CMK (cell line): ENCODE results near the gene DCAF17.
"Not testable (repeated sequence)": the region's sequence is repeated elsewhere in the genome, so short reads cannot be mapped to it uniquely, and the experiment has no call there.

Experiments used
- DNase-seq: peaks from one replicate; pipeline ENCODE4 v3.0.0-alpha.2; 2010; ENCODE audit warnings: low read depth

The DCAF17 gene

DNA sequence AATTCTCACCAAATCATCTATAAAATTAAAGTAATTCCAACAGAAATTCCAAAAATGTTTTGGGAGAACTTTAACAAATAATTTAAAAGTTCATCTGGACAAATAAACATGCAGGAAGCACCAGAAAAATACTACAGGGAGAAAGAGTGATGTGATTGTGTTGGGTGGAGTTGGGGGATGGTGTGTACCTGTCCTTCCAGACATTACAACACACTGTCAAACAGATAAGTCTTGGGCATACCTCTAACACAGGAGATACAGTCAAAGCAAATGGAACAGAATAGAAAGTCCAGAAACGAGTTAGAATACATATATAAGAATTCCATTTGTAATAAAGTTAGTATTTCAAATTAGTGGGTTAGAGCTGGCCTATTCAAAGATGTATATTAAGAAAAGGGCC lies 22.8 kb upstream of the DCAF17 start:
- DNase-seq, result no peak

DNA sequence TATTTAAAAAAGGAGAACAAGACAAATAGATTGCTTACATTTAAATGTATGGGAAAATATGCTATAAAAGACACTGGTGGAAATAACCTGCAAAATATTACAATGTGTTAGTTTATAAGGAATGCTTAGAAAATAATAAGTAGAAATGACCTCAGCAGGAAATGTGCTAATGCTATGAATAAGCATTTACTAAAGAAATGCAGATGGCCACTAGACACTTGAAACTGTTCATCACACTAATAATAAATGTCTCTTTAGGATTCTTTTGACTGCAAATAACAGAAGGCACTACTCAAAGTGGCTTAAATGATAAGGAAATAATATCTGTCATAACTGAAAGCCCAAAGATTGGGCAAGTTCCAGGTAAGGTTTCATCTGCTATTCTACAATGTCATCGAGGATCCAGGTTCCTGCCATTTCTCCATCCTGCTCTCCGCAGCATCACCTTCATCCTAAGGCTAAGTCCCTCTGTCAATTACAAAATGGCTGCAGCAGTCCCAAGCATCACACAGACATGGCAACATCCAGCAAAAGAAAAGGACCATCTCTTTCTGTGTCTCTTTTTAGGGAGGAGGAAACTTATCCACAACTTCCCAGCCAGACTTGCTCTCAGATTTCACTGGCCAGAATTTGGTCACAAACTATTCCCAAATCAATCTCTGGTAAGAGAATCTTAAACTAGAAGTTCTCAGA lies 22.1 kb upstream of the DCAF17 start:
- no peak for DNase-seq

DNA sequence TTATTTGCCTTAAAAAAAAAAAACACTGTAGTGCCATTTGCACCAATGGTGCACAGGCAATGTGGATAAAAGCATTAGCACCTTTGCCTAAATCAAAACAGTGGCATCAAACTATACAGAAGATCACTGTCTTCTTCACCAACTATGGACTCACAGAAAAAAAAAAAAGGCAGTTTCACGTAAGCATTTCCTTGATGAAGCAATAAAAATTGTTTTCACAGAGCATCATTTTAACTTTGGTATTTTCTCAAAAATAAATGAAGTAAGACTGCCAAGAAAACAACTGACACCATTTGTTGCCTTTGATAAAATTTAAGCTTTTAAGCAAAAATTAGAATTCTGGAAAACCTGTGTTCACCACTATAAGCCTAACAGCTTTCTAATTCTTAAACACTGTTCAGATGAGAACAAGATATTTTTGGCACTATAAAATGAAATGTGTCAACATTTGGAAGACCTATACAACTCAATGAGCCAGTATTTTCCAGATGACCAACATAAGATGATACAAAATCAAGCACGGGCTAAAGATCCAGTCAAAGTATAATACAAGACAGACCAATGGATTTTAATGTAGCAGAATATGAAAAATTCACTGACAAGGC lies 21.4 kb upstream of the DCAF17 start:
- no peak for DNase-seq

GRCh38 chr2:171414645-171415044 lies 19.4 kb upstream of the DCAF17 start:
- not testable (repeated sequence) for DNase-seq

DNA sequence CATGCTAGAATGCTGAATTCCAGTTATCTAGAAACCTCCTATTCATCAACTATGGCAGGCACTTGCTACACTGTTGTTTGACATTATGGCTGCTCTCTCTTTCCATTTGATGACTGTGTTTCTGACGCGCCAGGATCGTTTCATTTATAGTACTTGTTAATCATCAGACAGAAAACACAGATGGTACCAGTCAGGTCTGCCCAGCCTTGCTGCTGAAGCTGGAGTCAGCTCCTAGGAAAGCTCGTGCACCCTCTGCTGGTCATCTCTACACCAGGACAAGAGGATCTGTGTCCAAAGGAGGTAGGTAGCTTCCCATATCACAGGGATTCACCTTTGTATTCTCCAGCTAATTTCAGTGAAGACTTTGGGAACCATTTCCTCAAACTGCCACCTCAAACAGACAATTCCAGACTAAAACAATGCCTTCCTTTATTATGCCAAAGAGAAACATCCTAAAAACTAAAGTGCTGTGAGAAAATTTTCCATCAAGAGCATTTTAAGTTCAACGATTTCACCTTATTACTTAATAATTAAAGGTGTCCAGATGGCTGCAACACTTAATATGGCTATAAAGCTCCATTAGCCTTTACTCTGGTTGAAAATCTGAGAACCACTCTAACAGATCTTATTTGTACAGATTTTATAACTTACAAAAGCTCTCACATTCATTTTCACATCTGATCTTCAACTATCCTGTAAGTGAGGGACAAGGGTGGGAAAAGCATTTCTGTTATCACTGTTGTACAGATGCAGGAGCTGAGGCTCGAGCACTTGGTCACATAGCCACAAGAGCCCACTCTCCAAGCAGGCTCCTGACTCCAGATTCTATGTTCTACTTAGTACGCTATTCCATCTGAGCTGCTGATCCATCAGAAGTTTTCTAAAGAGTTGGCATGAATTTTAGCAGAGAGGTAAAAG lies 17.8 kb upstream of the DCAF17 start:
- DNase-seq, result no peak

DNA sequence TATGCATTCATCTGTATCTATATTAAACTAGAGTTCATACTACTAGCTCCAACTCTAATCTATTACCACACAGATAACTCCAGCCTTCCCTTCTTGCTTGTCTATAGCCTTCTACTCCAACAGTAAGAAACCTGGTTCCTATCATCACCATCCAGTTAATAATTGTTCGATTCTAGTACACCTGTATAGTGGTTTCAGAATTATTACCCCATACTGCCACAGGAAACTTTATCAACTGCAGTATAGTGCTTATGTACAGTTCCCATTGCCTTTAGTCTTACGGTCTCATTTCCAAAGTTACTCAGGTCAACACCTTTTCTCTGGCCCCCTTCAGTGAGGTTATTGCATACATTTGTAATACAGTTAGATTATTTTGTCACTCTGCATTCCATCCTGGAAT lies 14.7 kb upstream of the DCAF17 start:
- no peak for DNase-seq

DNA sequence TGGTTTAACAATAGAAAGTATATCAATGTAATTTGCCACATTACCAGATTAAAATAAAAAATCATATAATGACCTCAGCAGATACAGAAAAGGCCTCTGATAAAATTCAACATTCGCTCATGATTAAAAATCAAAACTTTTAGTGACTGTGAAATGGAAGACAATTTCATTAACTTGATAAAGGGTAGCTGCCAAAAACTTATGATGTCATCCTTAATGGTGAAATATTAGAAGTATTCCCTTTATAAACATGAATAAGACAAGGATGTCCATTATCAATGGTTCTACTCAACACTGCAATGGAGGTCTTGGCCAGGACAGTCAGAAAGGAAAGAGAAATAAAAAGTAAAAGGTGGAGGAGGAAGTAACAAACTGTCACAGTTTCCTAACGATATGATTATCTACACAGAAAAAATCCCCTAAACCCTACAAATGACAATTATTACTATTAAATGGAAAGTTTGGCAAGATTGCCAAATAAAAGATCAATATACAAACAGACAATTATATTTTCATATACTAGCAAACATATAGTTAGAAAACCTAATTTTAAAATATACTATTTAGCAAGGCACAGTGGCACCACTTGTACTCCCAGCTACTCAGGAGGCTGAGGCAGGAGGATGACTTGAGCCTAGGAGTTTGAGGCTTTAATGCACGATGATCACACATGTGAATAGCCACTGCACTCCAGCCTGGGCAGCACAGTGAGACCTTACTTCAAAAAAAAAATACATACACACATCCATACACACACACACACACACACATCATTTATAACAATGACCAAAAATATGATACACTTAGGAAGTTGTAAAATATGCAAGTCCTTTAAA lies 13.1 kb upstream of the DCAF17 start:
- no peak for DNase-seq

GRCh38 chr2:171422710-171423495 lies 11.1 kb upstream of the DCAF17 start:
- DNase-seq, result not testable (repeated sequence)

DNA sequence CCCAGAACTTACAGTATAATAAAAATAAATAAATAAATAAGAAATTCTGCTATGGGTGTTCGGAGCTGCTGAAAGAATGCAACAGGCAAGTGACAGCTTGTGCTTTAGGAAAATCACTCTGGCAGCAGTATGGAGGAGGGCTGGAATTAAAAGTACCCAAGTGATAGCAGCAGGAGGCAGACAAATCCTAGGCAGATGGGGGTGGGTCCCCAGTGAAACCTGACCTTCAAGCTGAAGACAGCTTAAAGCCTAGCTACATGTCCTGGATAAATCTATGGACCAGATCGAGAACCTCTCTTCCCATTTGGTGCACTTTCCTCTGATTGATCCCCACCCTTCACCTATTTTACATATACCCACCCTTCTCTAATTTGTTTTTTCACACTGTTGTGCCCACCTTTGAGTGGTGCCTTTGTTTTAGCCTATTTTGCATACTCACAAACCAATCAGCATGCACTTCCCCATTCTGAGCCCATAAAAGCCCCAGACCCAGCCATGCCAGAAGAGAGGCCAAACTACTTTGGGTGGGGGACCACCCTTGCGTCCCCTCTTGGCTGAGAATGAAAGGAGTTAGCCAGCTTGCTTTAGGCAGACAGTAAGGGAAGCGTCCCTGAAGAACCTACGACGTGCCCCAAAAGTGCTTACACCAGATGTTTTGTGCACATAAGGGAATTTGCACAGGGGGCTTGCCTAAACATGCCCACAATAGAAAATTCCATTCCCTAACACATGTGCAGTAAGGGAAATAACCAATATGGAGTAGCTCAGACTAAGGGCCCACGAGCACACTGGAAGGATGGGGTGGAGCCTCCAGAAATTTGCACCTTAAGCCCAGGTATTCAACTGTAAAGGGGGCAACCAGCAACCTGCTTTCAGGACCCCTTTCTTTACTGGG lies 3.3 kb upstream of the DCAF17 start:
- no peak for DNase-seq

DNA sequence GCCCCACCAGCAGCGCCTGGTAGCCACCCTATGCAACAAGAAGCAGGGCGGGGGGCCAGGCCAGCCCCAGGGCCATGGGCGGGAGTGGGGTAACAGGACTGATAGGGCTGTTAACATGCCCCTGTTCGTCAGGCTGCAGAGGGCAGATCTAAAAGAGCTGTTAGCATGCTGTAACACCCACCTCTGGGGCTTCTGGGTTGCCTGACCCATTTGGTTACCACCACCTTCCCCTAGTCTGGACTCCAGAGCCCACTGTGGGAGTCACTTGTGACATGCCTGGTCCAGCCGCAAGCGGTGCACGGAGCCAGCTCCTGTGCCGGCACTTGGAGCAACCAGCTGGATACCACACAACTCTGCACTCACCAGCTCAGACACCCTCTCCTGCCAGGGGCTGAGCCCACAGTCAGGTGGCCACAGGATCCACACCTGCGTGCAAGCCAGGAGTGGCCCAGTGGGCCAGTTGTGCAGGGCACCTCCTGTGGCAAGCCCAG lies 2.3 kb upstream of the DCAF17 start:
- DNase-seq, result no peak

GRCh38 chr2:171432206-171432968 lies 1.6 kb upstream of the DCAF17 start:
- no peak for DNase-seq

DNA sequence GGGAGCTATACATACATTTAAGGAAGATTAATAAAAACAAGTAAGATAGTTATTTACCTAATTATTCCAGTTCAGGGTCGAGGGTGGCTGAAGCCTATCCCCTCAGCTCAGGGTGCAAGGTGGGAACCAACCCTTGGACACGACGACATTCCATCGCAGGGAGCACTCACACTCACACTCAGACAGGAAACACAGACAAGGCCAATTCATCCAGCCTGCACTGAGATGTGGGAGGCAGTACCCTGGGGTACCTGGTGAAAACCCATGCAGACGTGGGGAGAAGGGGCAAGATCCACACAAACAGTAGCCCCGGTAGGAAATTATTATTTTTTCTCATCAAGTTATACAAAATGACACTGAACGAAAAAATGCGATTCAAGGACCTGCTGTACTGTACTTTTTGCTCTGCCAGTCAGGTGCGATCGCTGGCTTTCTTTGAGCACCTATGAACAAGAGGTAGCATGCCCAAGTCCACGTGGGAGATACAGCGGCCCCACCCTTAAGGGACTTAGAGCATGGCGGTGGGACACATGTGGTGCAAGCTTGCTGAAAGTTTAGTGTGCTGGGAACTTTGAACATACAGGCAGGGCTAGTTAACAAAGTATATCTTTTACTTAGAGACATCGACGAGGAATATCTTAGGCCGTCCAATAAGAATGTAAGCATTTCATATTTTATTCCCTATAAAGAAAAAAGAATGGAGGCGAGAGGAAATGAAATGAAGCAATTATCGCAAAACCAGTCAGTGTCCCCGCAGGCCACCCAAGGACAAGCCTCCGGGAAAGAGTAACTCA lies 860 bp upstream of the DCAF17 start:
- no peak for DNase-seq

DNA sequence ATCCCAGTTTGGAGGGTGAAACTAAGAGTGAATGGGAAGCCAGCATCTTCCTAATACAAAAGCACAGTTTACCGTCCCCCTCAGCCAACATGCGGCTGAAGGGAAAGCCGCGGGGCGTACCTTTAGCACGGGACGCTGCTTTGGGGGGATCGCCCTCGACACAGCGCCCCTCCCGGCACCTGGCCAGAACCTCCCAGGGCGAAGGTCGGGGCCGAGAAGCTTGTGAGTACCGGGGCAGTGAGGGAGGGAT lies 338 bp upstream of the DCAF17 start, which contains the start of gene METTL8:
Gene METTL8, minus strand, starts transcription at position 228 of the 250 bp plus-strand sequence. CDS start 41,805 bp downstream, outside the sequence.
- DNase-seq, result no peak

DNA sequence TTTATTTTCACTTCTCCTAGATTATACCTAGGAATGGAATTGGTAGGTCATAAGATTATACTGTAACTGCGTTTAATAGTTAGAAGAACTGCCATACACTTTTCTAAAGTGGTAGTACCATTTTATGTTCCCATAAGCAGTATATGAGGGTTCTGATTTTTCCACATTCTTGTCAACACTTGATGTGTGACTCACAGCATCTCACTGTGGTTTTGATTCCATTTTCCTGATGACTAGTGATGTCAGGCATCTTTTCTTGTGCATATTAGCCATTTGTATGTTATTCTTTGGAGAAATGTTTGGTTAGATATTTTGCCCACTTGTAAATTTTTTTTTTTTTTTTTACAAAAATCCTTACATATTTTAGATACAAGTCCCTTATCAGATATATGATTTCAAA lies 2.3 kb downstream of the DCAF17 start:
- no peak for DNase-seq

DNA sequence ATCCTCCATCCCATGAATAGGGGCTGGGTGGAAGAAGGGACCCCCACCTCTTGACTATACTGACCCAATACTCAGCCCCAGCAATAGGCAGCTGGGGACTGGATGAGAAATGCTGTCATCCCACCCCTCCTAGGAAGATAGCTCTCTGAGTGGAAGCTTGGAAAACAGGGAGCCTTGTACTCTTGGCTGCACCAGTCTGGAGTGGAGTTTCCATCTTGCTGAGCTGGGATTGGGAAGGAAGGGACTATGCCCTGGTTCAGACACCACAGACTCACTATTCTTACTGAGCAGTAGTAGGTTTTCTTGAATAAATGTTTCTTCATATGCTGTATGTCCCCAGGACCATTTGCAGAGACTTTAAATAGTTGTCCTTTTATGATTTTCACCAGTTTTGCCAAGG lies 7.4 kb downstream of the DCAF17 start:
- DNase-seq, result no peak

GRCh38 chr2:171447675-171448074 lies 13.6 kb downstream of the DCAF17 start:
- DNase-seq, result no peak

DNA sequence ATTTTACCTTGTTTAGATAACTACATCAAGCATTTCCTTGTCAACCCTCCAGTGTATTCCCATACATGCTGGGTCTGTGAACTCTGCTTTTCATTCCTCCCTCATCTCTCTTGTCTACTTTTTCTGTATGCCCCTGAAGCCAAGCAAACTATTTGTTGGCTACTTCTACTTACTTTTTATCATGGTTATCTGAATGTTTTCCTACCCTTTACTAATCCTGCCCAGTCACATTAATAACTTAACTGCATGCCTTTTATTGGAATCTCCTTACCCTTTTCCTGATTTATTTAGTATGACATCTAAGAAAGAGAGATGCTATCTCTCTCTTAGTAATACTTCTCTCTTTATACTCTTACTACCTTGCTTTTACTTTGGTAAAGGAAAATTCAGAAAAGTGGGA lies 17.0 kb downstream of the DCAF17 start:
- DNase-seq, result no peak

GRCh38 chr2:171452773-171453172 lies 18.7 kb downstream of the DCAF17 start:
- DNase-seq, result no peak

DNA sequence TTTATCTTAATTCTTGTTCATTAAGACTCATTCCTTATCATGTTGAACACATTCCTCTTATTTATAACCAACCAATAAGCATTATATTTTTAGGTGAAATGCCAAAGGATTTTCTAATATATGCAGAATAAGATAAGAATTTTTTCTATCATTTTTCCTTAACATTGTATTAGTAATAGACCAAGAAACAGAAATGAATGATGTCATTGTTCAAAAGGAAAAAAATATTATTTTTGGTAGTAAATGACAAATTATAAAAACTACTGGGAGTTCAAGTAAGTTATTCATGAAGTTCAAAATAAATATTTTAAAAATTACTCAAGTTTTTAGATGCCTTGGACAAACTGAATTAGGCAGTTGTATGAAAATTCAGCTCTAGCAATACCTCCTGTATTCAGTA lies 25.5 kb downstream of the DCAF17 start:
- no peak for DNase-seq
